Measurements from ENCODE around the gene AKR1C8. TPM values are rescaled to one million over a fixed set of nuclear protein-coding genes. Genes with fewer than 3 reads are reported as not detected.
"Not testable (repeated sequence)": the region's sequence is repeated elsewhere in the genome, so short reads cannot be mapped to it uniquely, and the experiment has no call there.

Gene AKR1C8
- total RNA-seq, 1 donor from 2014 or later, result 0.55 TPM

DNA sequence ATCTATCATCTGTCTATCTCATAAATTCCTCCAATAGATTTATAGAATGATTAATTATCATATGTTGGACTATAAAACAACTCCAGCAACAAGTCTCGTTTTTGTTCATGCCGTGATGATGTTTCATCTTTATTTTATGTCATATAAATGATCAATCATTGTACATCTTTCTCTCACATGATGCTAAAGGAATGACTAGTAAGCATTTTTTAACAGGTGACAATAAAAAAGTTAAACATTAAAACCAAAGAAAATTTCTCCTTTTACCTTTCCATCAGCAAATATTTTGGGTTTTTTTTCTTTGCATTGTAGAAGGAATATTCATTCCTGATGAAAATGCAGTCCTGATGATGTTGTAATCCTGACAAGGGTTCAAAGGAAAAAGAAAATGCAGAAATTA, 49.4 kb downstream of the AKR1C8 start:
- Histone ChIP-seq H3K4me1 (no peaks in the 10 kb centered on the region), H3K4me3 (no peak overlapping the region), H3K27me3 (no peaks in the 10 kb centered on the region), H3K9me3 (peaks cover 6% of the 10 kb centered on the region), H3K36me3 (no peaks in the 10 kb centered on the region), H3K27ac (no peak overlapping the region)
- no peak for TF ChIP-seq CTCF (IDR thresholded peaks at IDR 0.05)
- intact Hi-C loops (cut with DNase I), result no loop called here
- DNase-seq (no peak), ATAC-seq (no peak)

DNA sequence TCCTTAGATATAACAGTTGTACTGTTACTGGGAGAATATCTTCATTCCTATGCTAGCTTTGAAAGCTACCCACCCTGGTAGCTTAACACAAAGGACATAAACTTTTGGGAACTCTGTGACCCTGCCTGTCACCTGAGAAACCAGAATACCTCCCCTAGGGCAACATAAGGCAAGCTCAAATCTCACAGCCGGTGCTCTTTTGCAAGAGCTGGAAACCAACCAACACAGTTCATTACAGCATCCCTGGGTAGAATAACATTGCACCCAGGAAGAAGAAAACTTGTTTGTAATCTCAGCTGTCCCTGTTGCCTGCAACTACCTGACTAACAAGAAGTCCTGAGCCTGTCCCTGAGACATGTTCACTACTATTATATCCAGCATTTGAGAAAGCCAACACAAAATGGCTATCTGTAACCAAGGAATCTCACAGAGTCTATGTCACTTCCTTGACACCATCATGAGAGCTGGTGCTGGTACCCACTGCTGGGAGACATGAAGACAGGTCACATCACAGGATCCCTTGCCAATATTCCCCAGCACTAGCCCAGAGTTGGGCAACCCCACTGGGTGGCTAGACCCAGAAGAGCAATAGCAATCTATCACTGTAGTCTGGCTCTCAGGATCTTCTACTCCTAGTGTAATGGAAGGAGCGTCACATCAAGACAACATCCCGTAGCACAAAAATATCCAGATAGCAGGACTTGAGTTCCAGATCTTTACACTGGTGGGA, 59.5 kb downstream of the AKR1C8 start:
- Histone ChIP-seq H3K27me3 (no peaks in the 10 kb centered on the region), H3K27ac (no peak overlapping the region), H3K9me3 (no peaks in the 10 kb centered on the region), H3K4me1 (no peaks in the 10 kb centered on the region), H3K36me3 (no peaks in the 10 kb centered on the region), H3K4me3 (no peak overlapping the region)
- DNase-seq, result no peak
- intact Hi-C loops (cut with DNase I), result no loop called here
- no peak for ATAC-seq
- no peak for TF ChIP-seq CTCF (IDR thresholded peaks at IDR 0.05)

DNA sequence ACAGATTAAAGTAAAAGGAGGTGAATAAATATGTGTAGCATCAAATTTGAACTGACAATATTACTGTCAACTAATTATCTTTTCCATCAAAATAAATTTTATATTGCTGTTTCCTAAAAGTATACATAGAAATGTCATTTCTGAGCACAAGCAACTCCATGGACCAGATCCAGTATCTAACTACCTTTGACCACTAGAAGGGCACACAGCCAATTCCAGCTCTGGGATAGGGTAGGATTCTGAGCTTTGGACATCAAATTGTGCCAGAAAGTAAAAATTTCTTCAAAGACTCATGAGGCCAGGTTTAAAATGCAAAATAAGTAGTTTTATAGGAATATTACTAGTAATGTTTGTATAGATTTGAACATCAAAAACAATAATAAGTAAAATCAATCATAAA, 61.1 kb downstream of the AKR1C8 start:
- Histone ChIP-seq H3K9me3 (no peaks in the 10 kb centered on the region), H3K27me3 (no peaks in the 10 kb centered on the region), H3K4me1 (no peaks in the 10 kb centered on the region), H3K27ac (no peak overlapping the region), H3K36me3 (no peaks in the 10 kb centered on the region), H3K4me3 (no peak overlapping the region)
- ATAC-seq (no peak), DNase-seq (no peak)
- TF ChIP-seq CTCF (IDR thresholded peaks at IDR 0.05), result no peak
- intact Hi-C loops (cut with DNase I), result no loop called here

- DNase-seq; intact Hi-C loops (cut with DNase I); H3K9me3 ChIP-seq; H3K4me3 ChIP-seq; H3K27me3 ChIP-seq; H3K4me1 ChIP-seq; H3K36me3 ChIP-seq; H3K27ac ChIP-seq; ATAC-seq: not testable (repeated sequence)
Observed at GRCh38 chr10:5119997-5120396, 65.0 kb downstream of the AKR1C8 start.

DNA sequence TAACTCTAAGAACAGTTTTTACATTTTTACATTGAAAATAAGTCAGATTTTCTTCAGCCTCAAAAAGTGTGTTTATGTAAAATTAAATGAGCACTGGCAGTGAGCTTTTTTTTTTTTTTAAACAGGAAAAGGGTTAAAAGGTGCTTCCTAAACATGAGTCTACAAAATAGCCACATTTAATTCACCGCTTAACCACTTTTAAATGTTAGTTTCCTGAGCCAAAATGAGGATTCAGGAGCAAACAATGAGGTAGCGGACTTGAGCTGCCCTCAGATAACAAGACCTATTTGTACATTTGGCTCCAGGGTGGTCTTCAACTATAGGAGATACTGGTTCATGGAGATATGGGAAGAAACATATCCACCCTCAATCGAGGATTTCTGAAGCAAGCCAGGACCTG, 67.9 kb downstream of the AKR1C8 start:
- H3K4me3 ChIP-seq, result no peak overlapping the region
- DNase-seq (no peak), ATAC-seq (no peak)
- H3K4me1 ChIP-seq, result no peaks in the 10 kb centered on the region
- H3K27me3 ChIP-seq, result no peaks in the 10 kb centered on the region
- no peak for TF ChIP-seq CTCF (IDR thresholded peaks at IDR 0.05)
- intact Hi-C loops (cut with DNase I), result no loop called here
- H3K36me3 ChIP-seq, result no peaks in the 10 kb centered on the region
- no peak overlapping the region for H3K27ac ChIP-seq
- H3K9me3 ChIP-seq, result no peaks in the 10 kb centered on the region

DNA sequence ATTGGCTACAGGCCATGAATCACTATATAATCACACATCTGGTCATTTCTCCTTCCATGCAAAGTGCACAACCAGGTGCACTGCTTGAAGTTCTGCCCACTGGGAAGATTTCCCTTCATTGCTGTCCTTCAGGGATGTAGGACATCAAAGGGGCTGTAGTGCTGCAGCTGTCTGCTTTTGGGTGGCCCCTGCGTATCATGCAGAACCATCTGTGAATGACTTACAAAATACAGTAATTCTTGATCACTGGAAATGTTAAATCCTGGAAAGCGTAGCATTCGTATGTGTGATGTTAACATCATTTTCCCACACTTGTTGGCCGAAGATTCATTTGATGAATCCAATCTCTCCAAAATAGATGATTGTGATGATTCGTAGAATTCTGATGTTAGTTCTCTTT, 68.3 kb downstream of the AKR1C8 start:
- no peak for TF ChIP-seq CTCF (IDR thresholded peaks at IDR 0.05)
- no peak for ATAC-seq
- Histone ChIP-seq H3K27ac (no peak overlapping the region), H3K9me3 (no peaks in the 10 kb centered on the region), H3K4me1 (no peaks in the 10 kb centered on the region), H3K4me3 (no peak overlapping the region), H3K27me3 (no peaks in the 10 kb centered on the region), H3K36me3 (no peaks in the 10 kb centered on the region)
- intact Hi-C loops (cut with DNase I), result no loop called here
- no peak for DNase-seq

DNA sequence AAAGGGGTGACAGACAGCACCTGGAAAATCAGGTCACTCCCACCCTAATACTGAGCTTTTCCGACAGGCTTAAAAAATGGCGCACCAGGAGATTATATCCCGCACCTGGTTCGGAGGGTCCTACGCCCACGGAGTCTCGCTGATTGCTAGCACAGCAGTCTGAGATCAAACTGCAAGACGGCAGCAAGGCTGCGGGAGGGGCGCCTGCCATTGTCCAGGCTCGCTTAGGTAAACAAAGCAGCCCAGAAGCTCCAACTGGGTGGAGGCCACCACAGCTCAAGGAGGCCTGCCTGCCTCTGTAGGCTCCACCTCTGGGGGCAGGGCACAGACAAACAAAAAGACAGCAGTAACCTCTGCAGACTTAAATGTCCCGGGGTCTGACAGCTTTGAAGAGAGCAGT, 75.1 kb downstream of the AKR1C8 start:
- H3K36me3 ChIP-seq, result peaks cover 24% of the 10 kb centered on the region
- DNase-seq; intact Hi-C loops (cut with DNase I); H3K27ac ChIP-seq; H3K27me3 ChIP-seq; H3K9me3 ChIP-seq; H3K4me1 ChIP-seq; H3K4me3 ChIP-seq; ATAC-seq: not testable (repeated sequence)
